Measurements from ENCODE around the gene DDO.
"Not testable (repeated sequence)": the region's sequence is repeated elsewhere in the genome, so short reads cannot be mapped to it uniquely, and the experiment has no call there.

DNA sequence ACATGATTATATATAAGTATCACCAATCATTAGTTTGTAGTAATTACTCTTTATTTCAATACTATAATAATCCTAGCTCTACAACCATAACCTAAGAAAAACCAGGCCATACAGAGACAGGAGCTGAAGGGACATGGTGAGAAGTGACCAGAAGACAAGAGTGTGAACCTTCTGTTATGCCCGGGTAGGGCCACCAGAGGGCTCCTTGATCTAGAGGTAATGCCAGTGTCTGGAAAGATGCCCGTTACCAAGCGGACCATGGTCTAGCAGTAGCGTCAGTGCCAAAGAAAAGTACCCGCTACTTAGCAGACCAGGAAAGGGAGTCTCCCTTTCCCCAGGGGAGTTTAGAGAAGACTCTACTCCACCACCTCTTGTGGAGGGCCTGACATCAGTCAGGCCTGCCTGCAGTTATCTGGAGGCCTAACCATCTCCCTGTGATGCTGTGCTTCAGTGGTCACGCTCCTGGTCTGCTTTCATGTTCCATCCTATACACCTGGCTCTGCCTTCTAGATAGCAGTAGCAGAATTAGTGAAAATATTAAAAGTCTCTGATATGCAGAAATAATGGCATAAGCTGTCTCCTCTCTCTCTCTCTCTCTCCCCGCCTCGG lies 42.3 kb upstream of the DDO start:
- TF ChIP-seq, protein P1, sequence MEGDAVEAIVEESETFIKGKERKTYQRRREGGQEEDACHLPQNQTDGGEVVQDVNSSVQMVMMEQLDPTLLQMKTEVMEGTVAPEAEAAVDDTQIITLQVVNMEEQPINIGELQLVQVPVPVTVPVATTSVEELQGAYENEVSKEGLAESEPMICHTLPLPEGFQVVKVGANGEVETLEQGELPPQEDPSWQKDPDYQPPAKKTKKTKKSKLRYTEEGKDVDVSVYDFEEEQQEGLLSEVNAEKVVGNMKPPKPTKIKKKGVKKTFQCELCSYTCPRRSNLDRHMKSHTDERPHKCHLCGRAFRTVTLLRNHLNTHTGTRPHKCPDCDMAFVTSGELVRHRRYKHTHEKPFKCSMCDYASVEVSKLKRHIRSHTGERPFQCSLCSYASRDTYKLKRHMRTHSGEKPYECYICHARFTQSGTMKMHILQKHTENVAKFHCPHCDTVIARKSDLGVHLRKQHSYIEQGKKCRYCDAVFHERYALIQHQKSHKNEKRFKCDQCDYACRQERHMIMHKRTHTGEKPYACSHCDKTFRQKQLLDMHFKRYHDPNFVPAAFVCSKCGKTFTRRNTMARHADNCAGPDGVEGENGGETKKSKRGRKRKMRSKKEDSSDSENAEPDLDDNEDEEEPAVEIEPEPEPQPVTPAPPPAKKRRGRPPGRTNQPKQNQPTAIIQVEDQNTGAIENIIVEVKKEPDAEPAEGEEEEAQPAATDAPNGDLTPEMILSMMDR (IDR thresholded peaks at IDR 0.05) = peak; percentile 83
- not testable (repeated sequence) for TF ChIP-seq POLR2AphosphoS5 (IDR thresholded peaks at IDR 0.05; ENCODE audit: low read depth, low read length)

All from Panc1 (cell line).